ENCODE data around the gene HMBS. TPM values are rescaled to one million over a fixed set of nuclear protein-coding genes. Genes with fewer than 3 reads are reported as not detected.

Gene HMBS
- total and polyA plus RNA-seq, 2 of the 8 experiments (the other 6 are each of a cell fraction or from before 2014, with no cell fraction given) = 69.3 to 109 TPM

GRCh38 chr11:119062779-119063178, 21.9 kb upstream of the HMBS start (continued):
- TF ChIP-seq, protein P1, sequence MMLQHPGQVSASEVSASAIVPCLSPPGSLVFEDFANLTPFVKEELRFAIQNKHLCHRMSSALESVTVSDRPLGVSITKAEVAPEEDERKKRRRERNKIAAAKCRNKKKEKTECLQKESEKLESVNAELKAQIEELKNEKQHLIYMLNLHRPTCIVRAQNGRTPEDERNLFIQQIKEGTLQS (IDR thresholded peaks at IDR 0.05; ENCODE audit: insufficient read depth, low read depth, low read length) = no peak
- no peak for TF ChIP-seq PHF8 (conservative IDR thresholded peaks at IDR 0.05; ENCODE audit: low read depth, low read length)
- TF ChIP-seq RBBP5 (IDR thresholded peaks at IDR 0.05; ENCODE audit: borderline replicate concordance, low read depth, low read length) = no peak
